Effector memory CD8-positive, alpha-beta T cell (primary cell): Measurements from ENCODE around the gene SLC7A7.
"Not testable (repeated sequence)": the region's sequence is repeated elsewhere in the genome, so short reads cannot be mapped to it uniquely, and the experiment has no call there.

Experiments
- ATAC-seq: fragments of 150-1000 bp; cut with Tn5 transposase; replicated peaks from 2 replicates; pipeline ENCODE4 v1.10.0; 2021; ENCODE audit warnings: mild to moderate bottlenecking, moderate library complexity
- DNase-seq, 3 experiments: peaks; one replicate each; pipeline ENCODE4 v3.0.0; 2021
- H3K27ac Mint-ChIP-seq, 2 donors: one replicate each; pipeline ENCODE4 v1.8.0; 2022; ENCODE audit warnings: mild to moderate bottlenecking in 2 of 2, mixed read lengths in 2 of 2, moderate library complexity in 2 of 2
- H3K27me3 Mint-ChIP-seq, 2 donors: one replicate each; pipeline ENCODE4 v1.8.0; 2022; ENCODE audit warnings: mixed read lengths in 2 of 2
- H3K36me3 Mint-ChIP-seq: one replicate; pipeline ENCODE4 v1.8.0; 2022; ENCODE audit warnings: mild to moderate bottlenecking, moderate library complexity, mixed read lengths; ENCODE audit not compliant: insufficient read depth
- H3K4me1 Mint-ChIP-seq, 2 donors: one replicate each; pipeline ENCODE4 v1.8.0; 2022; ENCODE audit warnings: low read depth in 2 of 2, mixed read lengths in 2 of 2
- H3K4me3 Mint-ChIP-seq, 2 donors: one replicate each; pipeline ENCODE4 v1.8.0; 2022; ENCODE audit warnings: mild to moderate bottlenecking in 2 of 2, mixed read lengths in 2 of 2, moderate library complexity in 2 of 2
- H3K9me3 Mint-ChIP-seq, 2 donors: one replicate each; pipeline ENCODE4 v1.8.0; 2022; ENCODE audit warnings: mixed read lengths in 2 of 2

The SLC7A7 gene

DNA sequence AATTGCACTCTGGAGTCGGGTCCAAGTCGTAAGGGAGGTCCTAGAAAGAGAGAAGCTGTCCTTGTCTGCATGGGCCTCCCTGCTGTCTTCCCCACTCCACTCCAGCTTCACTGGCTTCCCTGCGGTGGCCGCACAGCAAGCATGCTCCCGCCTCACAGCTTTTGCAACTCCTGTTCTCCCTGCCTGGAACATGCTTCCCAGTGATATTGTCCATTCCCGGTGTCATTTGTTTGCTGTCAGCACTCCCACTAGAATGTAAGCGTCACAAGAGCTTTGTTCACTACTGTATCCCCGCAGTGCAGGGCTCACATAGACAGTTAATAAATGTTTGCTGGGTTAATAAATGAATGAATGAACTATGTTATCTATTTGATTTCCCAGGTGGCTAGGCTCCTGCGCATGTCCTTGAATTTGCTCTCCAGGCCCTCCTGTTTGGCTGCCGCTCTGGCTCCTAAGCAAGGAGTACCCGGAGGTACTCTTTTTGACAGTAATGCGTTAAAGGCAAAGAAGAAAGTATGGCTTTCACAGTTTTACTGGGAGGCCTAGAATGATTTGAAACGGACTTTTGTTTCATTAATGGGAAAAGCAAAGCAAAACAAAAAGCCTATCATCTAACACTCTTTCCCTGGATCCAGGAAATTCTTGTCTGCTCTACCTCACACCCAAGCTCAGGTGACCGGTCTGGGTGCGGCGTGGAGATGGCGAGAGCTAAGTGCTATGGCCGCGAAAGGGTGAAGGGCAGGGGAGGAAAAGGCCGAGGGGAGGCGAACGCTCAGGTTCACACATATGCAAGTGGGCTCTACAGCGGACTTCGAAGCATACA is 6.2 kb upstream of the SLC7A7 start:
- Mint-ChIP-seq H3K27me3 (peaks cover 22 to 59% of the 10 kb centered on the region in 2 donors), H3K4me3 (peak overlapping the region in 1 of 2 donors; percentile 8), H3K4me1 (no peaks in the 10 kb centered on the region), H3K36me3 (peaks cover 4% of the 10 kb centered on the region), H3K27ac (no peak overlapping the region), H3K9me3 (no peaks in the 10 kb centered on the region)
- DNase-seq (no peak), ATAC-seq (no peak)

DNA sequence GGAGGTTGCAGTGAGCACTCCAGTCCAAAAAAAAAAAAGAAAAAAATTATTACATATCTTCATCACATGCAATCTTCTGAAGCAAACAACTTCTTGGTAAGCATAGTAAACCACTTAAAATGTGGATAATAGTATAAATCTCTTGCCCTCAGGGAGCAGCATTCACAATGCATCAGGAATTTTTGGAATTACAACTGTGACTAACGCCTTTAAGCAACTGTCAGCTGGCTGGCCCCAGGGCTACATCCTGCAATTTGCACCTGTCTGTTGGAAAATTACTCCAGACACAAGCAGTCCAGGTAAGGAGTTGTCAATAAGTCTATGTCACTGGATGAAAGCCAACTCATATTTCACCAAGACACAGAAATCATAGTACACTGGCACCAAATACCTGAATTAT is 5.5 kb upstream of the SLC7A7 start:
- Mint-ChIP-seq H3K9me3 (no peaks in the 10 kb centered on the region), H3K4me3 (no peak overlapping the region), H3K4me1 (no peaks in the 10 kb centered on the region), H3K36me3 (peaks cover 4% of the 10 kb centered on the region), H3K27me3 (peaks cover 19 to 53% of the 10 kb centered on the region in 2 donors), H3K27ac (no peak overlapping the region)
- DNase-seq (no peak), ATAC-seq (no peak)

DNA sequence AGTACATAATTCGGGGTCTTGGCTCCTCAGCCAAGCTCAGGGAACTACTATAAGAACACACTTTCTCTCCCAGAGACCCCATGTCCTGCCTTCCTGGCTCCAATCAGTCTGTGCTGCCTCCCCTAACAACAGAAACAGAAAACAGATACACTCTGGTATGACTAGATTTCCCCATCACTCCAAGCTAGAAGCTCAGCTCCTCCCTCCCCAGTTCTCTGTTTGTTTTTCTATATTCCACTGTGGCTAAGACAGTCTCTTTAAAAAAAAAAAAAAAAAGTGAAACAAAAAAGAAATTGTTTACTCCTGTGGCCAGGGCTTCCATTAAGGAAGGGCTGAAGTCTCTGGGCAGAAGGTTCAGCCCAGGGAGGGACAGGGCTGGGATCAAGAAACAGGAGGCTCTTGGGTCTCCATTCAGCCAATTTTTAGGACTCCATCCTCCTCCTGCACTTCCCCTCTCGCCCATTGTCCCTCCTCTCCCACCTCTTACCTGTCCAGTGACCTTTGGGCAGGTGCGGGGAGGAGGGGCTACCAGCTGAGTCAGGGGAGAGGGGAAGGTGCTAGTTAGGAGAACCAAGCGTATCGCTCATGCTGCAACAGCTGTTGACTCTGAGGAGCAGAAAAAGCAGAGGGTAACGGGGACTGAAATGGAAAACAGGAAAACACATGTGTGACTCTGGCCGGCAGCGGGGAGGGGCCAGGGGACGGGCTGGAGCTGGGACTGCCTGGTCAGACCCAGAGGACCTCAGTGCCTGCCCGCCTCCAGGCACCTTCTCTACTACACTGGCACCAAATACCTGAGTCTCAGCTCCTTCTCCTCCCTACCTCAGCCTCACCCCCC is 4.1 kb upstream of the SLC7A7 start:
- Mint-ChIP-seq H3K9me3 (no peaks in the 10 kb centered on the region), H3K27ac (no peak overlapping the region), H3K4me1 (no peaks in the 10 kb centered on the region), H3K36me3 (peaks cover 4% of the 10 kb centered on the region), H3K4me3 (no peak overlapping the region), H3K27me3 (peaks cover 16 to 53% of the 10 kb centered on the region in 2 donors)
- DNase-seq (no peak), ATAC-seq (no peak)

DNA sequence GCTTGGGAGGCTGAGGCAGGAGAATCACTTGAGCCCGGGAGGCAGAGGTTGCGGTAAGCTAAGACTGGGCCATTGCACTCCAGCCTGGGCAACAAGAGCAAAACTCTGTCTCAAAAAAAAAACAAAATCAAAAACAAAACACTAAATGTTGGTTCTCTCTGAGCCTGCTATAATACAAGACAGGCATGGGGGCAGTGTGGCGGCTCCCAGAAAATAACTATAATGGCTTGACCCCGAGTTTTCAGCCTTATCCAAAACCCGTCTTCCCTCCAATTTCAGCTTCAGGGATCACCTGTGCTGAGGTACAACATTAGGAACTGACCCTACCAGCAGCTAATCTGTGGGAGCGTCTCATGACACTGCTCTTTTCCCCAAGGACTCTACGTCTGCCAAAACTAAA is 862 bp downstream of the SLC7A7 start:
- Mint-ChIP-seq H3K9me3 (no peaks in the 10 kb centered on the region), H3K27ac (no peak overlapping the region), H3K27me3 (peaks cover 6 to 18% of the 10 kb centered on the region in 2 donors), H3K36me3 (no peaks in the 10 kb centered on the region), H3K4me3 (no peak overlapping the region), H3K4me1 (no peaks in the 10 kb centered on the region)
- no peak for ATAC-seq
- DNase-seq, result no peak

DNA sequence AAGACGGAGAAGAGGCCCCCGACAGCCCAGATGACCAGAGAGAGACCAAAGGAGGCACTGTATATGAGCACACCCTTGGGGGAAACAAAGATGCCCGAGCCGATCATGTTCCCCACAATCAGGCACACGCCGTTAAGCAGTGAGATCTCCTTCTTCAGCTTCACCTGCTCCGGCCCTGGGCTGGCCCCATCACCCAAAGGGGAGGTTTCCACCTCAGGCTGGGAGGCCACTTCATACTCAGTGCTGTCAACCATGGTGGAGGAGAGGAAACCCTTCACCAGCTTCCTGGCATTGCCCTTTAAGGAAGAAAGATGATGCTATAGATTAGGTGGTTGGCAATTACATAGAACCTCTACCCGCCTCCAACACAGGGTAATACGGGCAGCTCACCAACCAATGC is 2.1 kb downstream of the SLC7A7 start:
- DNase-seq, result no peak
- Mint-ChIP-seq H3K4me3 (no peak overlapping the region), H3K4me1 (no peaks in the 10 kb centered on the region), H3K27me3 (peaks cover 6 to 10% of the 10 kb centered on the region in 2 donors), H3K27ac (no peak overlapping the region), H3K9me3 (no peaks in the 10 kb centered on the region), H3K36me3 (no peaks in the 10 kb centered on the region)
- ATAC-seq, result no peak

DNA sequence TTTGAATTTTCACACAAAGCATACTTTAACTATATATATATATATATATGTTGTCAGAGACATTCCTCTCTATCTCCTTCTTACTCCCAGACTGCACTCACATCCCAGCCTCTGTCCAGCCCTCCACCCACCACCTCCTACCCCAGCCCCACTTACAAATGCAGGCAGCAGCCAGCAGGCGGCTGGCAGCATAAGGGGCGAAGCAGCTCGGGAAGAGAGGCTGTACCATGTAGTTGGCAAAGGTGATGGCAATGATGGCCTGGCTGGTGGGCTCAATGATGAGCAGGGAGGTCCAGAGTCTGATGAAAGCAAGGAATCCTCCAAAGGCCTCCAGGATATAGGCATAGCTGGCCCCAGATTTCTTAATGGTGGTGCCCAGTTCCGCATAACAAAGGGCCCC is 2.5 kb downstream of the SLC7A7 start:
- no peak for ATAC-seq
- no peak overlapping the region for H3K4me3 Mint-ChIP-seq
- no peaks in the 10 kb centered on the region for H3K36me3 Mint-ChIP-seq
- no peaks in the 10 kb centered on the region for H3K4me1 Mint-ChIP-seq
- DNase-seq, result no peak
- no peak overlapping the region for H3K27ac Mint-ChIP-seq
- peaks cover 7 to 12% of the 10 kb centered on the region in 2 donors for H3K27me3 Mint-ChIP-seq
- H3K9me3 Mint-ChIP-seq, result no peaks in the 10 kb centered on the region

DNA sequence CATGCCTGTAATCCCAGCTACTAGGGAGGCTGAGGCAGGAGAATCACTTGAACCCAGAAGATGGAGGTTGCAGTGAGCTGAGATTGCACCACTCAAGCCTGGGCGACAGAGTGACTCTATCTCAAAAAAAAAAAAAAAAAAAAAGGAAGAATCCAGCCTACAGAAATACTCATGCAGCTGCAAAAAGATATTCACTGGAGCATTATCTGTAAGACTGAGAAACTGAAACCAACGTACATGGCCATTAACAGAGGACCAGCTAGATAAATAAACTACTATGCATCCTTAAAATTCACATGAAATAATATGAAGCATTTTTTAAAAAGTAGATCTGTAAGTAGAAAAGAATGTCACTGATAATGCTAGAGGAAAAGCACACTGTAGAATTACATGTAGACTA is 3.5 kb downstream of the SLC7A7 start:
- H3K4me1 Mint-ChIP-seq, result no peaks in the 10 kb centered on the region
- no peak overlapping the region for H3K4me3 Mint-ChIP-seq
- ATAC-seq (no peak), DNase-seq (no peak)
- H3K36me3 Mint-ChIP-seq, result no peaks in the 10 kb centered on the region
- no peak overlapping the region for H3K27ac Mint-ChIP-seq
- H3K27me3 Mint-ChIP-seq, result peaks cover 16 to 22% of the 10 kb centered on the region in 2 donors
- H3K9me3 Mint-ChIP-seq, result no peaks in the 10 kb centered on the region

DNA sequence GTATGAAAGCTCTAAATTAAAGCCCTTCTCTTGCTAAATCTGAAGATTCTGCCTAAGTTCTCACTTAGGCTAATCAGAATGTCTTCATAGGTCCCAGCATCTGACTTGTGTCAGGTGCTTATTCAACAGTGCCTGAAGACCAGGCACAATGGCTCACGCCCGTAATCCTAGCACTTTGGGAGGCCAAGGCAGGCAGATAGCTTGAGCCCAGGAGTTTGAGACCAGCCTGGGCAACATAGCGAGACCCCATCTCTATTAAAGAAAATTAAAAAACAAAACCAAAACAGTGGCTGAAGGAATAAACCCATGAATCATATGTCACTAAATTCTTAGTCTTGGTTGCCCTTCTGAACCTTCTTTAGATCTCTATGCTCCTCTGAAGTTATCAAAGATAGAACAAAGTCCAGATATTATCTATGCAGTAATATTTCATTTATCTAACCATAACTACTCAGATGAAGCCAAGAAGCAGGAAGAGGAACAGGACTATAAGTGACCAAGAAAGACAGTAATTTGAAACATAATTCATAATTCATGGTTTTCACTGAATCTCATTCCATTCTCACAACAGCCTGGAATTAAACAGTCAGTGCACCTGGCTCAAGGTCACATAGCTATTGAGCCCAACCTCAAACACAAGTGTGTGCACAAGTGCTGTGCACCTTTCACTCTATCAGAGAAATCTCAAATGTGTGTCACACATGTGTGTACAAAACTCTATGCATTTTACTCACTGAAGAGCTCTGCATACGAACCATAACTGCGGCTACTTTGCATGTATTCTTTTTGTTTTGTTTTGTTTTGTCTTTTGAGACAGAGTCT is 6.6 kb downstream of the SLC7A7 start:
- Mint-ChIP-seq H3K4me1 (no peaks in the 10 kb centered on the region), H3K9me3 (no peaks in the 10 kb centered on the region), H3K4me3 (no peak overlapping the region), H3K27ac (no peak overlapping the region), H3K27me3 (peaks cover 35 to 40% of the 10 kb centered on the region in 2 donors), H3K36me3 (no peaks in the 10 kb centered on the region)
- DNase-seq, result no peak
- ATAC-seq, result no peak

DNA sequence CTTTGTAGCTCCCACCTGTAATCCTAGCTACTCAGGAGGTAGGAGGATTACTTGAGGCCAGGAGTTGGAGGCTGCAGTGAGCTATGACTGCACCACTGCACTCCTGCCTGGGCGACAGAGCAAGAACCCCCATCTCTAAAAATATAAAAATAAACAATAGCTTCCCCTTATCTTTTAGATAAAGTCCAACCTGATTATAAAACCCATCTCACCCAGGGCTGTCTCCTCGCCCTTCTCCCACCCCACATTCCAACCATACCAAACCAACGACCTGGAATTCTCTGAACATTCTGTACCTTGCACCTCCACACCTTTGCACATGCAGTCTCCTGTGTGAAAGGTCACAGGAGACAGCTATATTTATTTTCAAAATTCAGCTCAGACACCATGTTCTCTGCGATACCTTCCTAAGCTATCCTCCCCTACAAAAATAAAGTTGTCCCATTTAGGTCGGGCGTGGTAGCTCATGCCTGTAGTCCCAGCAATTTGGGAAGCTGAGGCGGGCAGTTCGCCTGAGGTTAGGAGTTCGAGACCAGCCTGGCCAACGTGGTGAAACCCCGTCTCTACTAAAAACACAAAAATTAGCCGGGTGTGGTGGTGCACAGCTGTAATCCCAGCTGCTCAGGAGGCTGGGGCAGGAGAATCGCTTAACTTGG is 7.7 kb downstream of the SLC7A7 start:
- Mint-ChIP-seq H3K27me3 (peaks cover 46 to 51% of the 10 kb centered on the region in 2 donors), H3K4me1 (no peaks in the 10 kb centered on the region), H3K27ac (no peak overlapping the region), H3K9me3 (no peaks in the 10 kb centered on the region), H3K36me3 (no peaks in the 10 kb centered on the region), H3K4me3 (no peak overlapping the region)
- DNase-seq (no peak), ATAC-seq (no peak)

DNA sequence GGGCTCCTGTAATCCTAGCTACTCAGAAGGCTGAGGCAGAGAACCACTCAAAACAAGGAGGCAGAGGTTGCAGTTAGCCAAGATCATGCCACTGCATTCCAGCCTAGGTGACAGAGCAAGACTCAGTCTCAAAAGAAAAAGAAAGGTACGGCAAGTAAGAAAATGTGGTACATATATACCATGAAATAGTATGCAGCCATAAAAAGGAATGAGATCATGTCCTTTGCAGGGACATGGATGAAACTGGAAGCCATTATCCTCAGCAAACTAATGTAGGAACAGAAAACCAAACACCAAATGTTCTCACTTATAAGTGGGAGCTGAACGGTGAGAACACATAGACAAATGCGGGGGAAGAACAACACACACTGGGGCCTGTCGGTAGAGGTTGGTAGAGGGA is 10.0 kb downstream of the SLC7A7 start:
- DNase-seq, H3K9me3 Mint-ChIP-seq, H3K36me3 Mint-ChIP-seq, H3K27ac Mint-ChIP-seq, H3K4me1 Mint-ChIP-seq, ATAC-seq, H3K4me3 Mint-ChIP-seq: not testable (repeated sequence)
- H3K27me3 Mint-ChIP-seq, result peaks cover 61 to 74% of the 10 kb centered on the region in 2 donors

DNA sequence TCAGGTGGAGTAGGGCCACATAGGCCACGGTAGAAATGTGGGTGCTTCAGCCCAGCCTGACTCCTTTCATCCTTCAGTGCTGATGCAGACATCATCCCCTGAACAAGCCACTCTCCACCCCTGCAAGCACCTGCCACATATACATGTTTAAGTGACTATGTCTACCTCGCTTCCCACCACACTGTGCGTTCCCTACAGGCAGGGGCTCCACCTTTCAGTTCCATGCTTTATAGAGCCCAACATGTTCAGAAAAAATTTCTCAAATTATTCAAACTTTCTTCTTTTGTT is 11.6 kb downstream of the SLC7A7 start:
- H3K4me1 Mint-ChIP-seq, result no peaks in the 10 kb centered on the region
- peaks cover 76 to 89% of the 10 kb centered on the region in 2 donors for H3K27me3 Mint-ChIP-seq
- no peak overlapping the region for H3K4me3 Mint-ChIP-seq
- no peak for DNase-seq
- ATAC-seq, result no peak
- H3K27ac Mint-ChIP-seq, result no peak overlapping the region
- H3K9me3 Mint-ChIP-seq, result no peaks in the 10 kb centered on the region
- no peaks in the 10 kb centered on the region for H3K36me3 Mint-ChIP-seq

DNA sequence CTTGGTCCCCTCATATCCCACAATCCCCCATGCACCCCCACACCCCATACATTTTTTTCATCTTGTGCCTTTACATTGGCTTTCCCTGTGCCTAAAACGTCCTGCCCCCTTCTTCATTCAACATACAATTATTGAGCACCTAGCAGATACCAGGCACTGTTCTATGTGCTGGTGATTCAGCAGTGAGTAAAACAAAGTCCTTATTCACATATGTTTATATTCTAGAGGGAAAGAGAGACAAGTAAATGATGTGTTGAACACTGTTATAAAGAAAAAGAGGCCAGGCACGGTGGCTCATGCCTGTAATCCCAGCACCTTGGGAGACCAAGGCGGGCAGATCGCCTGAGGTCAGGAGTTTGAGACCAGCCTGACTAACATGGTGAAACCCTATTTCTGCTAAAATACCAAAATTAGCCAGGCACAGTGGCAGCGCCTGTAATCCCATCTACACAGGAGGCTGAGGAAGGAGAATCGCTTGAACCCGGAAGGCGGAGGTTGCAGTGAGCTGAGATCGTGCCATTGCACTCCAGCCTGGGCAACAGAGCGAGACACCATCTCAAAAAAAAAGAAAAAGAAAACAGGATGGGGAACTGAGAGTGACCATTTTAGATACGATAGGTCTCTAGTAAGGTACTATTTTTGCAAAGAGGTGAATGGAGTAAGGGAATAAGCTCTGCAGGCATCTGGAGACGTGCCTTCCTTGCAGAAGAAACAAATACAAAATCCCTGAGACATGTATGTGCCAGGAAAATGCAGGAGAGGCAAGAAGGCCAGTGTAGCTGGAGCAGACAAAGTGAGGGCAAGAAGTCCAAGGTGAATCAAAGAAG is 12.2 kb downstream of the SLC7A7 start:
- no peaks in the 10 kb centered on the region for H3K9me3 Mint-ChIP-seq
- no peak for ATAC-seq
- no peaks in the 10 kb centered on the region for H3K4me1 Mint-ChIP-seq
- DNase-seq, result no peak
- no peaks in the 10 kb centered on the region for H3K36me3 Mint-ChIP-seq
- no peak overlapping the region for H3K27ac Mint-ChIP-seq
- peaks cover 82 to 95% of the 10 kb centered on the region in 2 donors for H3K27me3 Mint-ChIP-seq
- no peak overlapping the region for H3K4me3 Mint-ChIP-seq
